Progenitor cell of endocrine pancreas (in vitro differentiated cells): Measurements from ENCODE around the gene CDH13. TPM values are rescaled to one million over a fixed set of nuclear protein-coding genes. Genes with fewer than 3 reads are reported as not detected.

Experiments
- DNase-seq: peaks from one replicate; pipeline ENCODE4 v3.0.0; 2021; ENCODE audit warnings: low spot score; ENCODE audit not compliant: unreplicated experiment
- H3K27ac Mint-ChIP-seq: 2 replicates; pipeline ENCODE4 v1.8.0; 2021; ENCODE audit warnings: mild to moderate bottlenecking, moderate library complexity, mixed read lengths
- H3K27me3 Mint-ChIP-seq: 2 replicates; pipeline ENCODE4 v1.8.0; 2021; ENCODE audit warnings: mixed read lengths
- H3K36me3 Mint-ChIP-seq: 2 replicates; pipeline ENCODE4 v1.8.0; 2022; ENCODE audit warnings: mixed read lengths; ENCODE audit not compliant: insufficient read depth
- H3K4me1 Mint-ChIP-seq: 2 replicates; pipeline ENCODE4 v1.8.0; 2021; ENCODE audit warnings: low read depth, mixed read lengths
- H3K4me3 Mint-ChIP-seq: 2 replicates; pipeline ENCODE4 v1.8.0; 2021; ENCODE audit warnings: low read depth, mild to moderate bottlenecking, moderate library complexity, mixed read lengths
- H3K9me3 Mint-ChIP-seq: 2 replicates; pipeline ENCODE4 v1.8.0; 2021; ENCODE audit warnings: low read depth, mixed read lengths
- CTCF ChIP-seq: fragments of 200-600 bp; sonication (generic); IDR thresholded peaks from one replicate; pipeline ENCODE4 v1.5.0; 2021; ENCODE audit warnings: antibody characterized with exemption, mild to moderate bottlenecking; ENCODE audit not compliant: unreplicated experiment
- total RNA-seq: library from RNA; stranded (reverse); gene quantifications from 2 replicates; pipeline ENCODE4 v1.2.1, GENCODE V29; 2021

CDH13 gene
- total RNA-seq, 1 donor from 2014 or later: 0.38 TPM

- no peak for DNase-seq
- TF ChIP-seq CTCF: no peak
- H3K4me3 Mint-ChIP-seq: no peak overlapping the region
- no peak overlapping the region for H3K27ac Mint-ChIP-seq
- peaks cover 28% of the 10 kb centered on the region for H3K27me3 Mint-ChIP-seq
- peaks cover 7% of the 10 kb centered on the region for H3K4me1 Mint-ChIP-seq
- no peaks in the 10 kb centered on the region for H3K36me3 Mint-ChIP-seq
- H3K9me3 Mint-ChIP-seq: no peaks in the 10 kb centered on the region
These were observed 959.3 kb downstream of the CDH13 start for GRCh38 chr16:83586036-83586435.

- DNase-seq: no peak
- H3K36me3 Mint-ChIP-seq: no peaks in the 10 kb centered on the region
- no peak overlapping the region for H3K27ac Mint-ChIP-seq
- peaks cover 28% of the 10 kb centered on the region for H3K27me3 Mint-ChIP-seq
- H3K9me3 Mint-ChIP-seq: no peaks in the 10 kb centered on the region
- peaks cover 7% of the 10 kb centered on the region for H3K4me1 Mint-ChIP-seq
- H3K4me3 Mint-ChIP-seq: no peak overlapping the region
- no peak for TF ChIP-seq CTCF
These were observed 959.9 kb downstream of the CDH13 start for GRCh38 chr16:83586461-83587200.

- TF ChIP-seq CTCF: no peak
- Mint-ChIP-seq H3K27ac (no peak overlapping the region), H3K36me3 (no peaks in the 10 kb centered on the region), H3K9me3 (no peaks in the 10 kb centered on the region), H3K4me1 (peaks cover 7% of the 10 kb centered on the region), H3K4me3 (no peak overlapping the region), H3K27me3 (peaks cover 28% of the 10 kb centered on the region)
- no peak for DNase-seq
These were observed 960.4 kb downstream of the CDH13 start for GRCh38 chr16:83587201-83587600.

GRCh38 chr16:83588070-83588469 lies 961.3 kb downstream of the CDH13 start:
- H3K36me3 Mint-ChIP-seq: no peaks in the 10 kb centered on the region
- no peak for DNase-seq
- no peak overlapping the region for H3K27ac Mint-ChIP-seq
- peaks cover 7% of the 10 kb centered on the region for H3K4me1 Mint-ChIP-seq
- no peaks in the 10 kb centered on the region for H3K9me3 Mint-ChIP-seq
- H3K27me3 Mint-ChIP-seq: peaks cover 28% of the 10 kb centered on the region
- TF ChIP-seq CTCF: no peak
- H3K4me3 Mint-ChIP-seq: no peak overlapping the region

GRCh38 chr16:83589576-83589975 lies 962.8 kb downstream of the CDH13 start:
- peaks cover 28% of the 10 kb centered on the region for H3K27me3 Mint-ChIP-seq

More at GRCh38 chr16:83589576-83589975, 962.8 kb downstream of the CDH13 start:
- H3K4me1 Mint-ChIP-seq: peaks cover 10% of the 10 kb centered on the region
- H3K9me3 Mint-ChIP-seq: no peaks in the 10 kb centered on the region
- DNase-seq: no peak
- H3K36me3 Mint-ChIP-seq: no peaks in the 10 kb centered on the region
- no peak overlapping the region for H3K4me3 Mint-ChIP-seq
- TF ChIP-seq CTCF: no peak
- no peak overlapping the region for H3K27ac Mint-ChIP-seq
